NCI-H1417 treated with DMSO at 0.1 percent for 48 hours (cell line): ENCODE results near the gene LIM2.

Experiments used
- DNase-seq: peaks from one replicate; lab custom pipeline; 2025; lab: John Stamatoyannopoulos, UW

The LIM2 gene

DNA sequence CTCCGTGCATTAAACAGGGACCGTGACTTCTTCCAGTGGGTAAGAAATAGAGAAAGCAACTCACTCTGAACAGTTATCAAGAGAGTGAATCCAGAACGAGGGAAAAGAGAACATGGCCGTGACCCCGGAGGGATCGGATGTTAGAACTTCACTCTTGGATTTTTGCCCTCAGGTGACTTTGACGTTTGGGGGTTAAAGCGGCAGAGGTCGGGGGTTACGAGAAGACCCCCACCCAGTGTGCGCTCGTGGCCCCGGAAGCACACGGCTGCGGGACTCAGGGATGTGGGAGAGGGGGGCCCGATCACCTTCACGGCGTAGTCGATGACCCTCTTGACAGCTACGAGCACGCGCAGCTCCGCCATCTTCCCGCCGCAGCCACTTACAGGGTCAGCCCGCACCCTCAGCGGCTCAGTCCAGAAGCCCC, 21.8 kb downstream of the LIM2 start, which contains the start of gene ETFB:
ETFB (minus strand) TSS at position 424 of the 424 bp plus-strand sequence; CDS start at position 362, 62 bp downstream.
- DNase-seq = no peak

DNA sequence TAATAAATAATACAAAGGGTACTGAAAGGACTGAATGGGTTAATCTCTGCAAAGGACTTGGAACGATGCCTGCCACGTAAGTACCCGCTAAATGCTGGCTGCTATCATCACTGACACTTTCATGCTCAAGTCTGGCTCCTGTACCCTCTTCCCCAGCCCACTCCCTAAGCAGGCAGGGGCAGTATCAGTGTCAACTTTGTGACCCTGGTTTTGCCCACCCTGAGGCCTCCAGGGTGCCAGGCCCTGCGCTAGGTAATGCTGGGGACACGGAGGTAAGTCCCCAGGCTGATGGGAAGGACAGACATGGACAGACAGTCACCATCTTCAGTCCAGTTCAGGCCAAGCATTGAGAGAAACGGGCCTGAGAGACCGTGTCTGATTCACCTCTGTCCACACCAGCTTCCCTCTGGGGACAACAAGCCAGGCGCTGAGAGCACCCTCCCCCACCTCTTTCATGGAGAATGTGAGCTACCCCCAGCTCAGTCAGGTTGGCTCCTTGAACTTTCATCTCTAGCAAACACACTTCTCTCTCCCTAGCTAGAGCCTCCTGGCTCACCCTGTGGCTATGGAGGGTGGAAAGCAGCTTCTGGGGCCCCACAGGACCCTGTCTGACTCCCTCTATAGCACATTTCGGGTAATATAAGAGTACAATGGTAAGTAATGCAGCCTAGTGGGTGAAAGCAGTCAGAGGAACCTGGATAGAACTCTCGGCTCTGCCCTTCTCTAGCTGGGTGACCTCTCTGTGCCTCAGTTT, 22.4 kb downstream of the LIM2 start:
- DNase-seq = no peak

DNA sequence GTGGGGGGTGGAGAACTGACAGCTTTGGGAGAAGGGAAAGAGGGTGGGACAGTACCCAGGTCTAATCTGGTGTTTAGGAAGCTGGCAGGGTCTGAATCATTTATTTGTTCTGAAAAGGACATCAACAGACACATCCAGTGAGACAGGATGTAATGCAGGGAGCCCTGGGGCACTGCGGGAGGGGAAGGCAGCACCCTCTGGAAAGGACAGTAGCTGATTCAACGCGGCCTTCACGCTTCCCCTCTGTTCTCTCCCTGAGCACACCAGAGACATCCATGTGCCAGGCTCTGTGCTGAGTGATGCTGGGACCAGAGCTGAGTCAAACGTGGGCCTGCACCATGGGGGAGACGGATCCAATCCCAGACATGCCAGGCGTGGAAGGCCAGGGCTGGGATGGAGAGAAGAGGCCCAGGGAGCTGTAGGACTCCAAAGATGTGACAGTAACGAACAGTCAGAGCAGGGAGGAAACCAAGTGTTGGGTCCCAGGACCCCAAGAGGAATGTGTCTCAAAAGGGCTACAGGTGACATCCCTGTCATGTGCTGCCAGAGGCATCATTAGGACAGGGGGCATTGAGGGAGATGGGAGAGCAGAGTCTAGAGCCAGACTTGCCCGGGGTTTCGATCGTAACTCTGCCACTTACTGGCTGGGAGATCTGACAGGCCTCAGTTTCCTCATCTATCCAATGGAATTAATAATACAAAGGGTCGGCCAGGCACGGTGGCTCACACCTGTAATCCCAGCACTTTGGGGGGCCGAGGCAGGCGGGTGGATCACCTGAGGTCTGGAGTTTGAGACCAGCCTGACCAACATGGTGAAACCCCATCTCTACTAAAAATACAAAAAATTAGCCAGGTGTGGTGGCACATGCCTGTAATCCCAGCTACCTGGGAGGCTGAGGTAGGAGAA, 23.3 kb downstream of the LIM2 start:
- DNase-seq = no peak

DNA sequence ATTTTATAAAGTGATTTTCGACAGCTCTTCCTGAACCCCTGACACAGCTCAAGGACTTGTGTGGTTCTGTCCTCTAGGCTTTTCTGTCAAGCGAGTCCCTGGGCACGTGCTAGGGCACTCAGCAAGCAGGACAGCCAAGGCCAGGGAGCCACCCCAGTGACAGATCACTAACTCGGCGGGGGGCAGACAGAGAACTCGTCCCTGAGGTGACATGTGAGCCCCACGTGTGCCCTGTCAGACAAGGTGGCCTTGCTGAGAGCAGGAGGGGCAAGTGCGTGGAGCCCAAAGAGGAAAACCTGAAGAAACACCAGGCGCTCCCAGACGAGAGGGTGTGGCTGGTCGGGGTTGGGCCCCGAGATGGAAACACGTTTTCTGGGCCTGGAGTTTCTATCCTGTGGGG, 26.5 kb downstream of the LIM2 start:
- no peak for DNase-seq

DNA sequence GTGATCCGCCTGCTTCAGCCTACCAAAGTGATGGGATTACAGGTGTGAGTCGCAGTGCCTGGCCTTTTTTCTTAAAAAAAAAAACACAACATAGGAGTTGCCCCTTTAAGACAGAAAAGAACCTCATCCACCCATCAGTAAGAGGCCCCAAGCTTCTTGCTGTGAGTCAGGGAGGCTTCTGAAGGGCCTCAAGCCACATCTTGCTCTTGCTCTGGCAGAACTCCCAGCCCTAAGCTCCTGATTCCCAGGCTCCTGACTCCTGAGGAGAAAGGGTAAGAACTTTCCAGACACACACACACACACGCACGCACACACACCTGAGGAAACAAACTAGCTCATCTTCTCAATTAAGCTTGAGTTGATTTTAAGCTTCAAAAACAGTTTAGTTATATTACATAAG, 28.5 kb downstream of the LIM2 start:
- no peak for DNase-seq

DNA sequence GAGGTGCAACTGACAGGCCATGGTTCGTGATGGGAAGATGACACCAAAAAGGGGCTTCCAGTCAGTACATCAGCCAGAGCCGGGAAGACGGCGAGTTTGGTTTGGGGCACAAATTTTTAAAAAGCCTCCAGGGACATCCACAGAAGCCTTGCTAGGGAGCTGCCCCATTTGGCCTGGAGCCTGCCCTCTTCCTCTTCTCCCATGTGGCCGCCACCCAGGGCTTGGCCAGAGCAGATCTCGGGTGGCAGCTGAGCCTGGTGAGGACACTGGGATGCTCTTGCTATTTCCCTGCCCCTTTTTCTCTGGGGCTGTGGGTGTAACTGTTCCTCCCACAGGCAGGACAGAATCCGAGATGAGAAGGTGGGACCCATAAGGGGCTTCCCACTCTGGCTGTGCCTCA, 29.8 kb downstream of the LIM2 start:
- no peak for DNase-seq

DNA sequence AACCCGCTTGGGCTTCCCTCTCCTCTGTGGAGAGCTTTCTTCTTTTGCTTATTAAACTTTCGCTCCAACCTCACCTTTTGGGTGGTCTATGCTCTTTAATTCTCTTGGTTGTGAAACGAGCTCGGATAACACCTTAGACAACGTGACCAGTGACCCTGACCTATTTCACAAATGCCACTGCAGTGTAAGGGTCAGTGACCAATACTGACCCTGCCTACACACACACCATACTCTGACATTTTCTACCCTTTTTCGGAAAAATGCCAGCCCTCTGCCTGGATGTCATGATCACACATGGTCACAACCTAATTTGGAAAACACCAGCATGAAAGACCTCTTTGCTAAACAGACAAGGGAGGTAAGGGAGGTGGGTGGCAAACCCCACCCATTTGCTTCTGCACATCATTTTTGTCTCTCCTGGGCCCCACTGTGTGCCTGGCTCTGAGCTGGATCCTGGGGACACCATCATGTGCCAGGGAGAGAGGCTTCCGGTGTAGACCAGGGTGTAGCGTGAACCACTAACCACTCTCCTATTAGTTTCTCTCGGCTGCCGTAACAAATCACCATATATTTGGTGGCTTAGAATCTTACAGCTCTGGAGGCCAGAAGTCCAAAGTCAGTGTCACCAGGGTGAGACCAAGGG, 31.5 kb downstream of the LIM2 start:
- no peak for DNase-seq

DNA sequence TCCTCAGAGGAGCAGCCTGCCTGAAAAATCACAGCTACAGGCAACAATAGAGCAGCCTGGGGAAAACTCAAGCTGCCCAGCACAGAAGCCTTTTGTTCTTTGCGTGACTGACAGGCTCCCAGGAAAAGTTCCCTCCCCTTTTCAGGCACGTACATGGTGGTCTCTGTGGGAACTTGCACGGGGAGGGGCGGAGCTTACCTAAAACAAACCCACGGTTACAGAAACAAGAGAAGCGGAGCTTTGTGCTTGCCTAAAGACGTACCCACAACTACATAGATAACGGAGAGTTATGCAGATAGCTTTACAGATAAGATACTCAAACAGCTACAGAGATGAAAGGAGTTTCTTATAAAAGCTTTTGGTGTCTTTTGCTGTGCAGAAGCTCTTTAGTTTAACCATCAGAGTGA, 33.0 kb downstream of the LIM2 start:
- DNase-seq = no peak

DNA sequence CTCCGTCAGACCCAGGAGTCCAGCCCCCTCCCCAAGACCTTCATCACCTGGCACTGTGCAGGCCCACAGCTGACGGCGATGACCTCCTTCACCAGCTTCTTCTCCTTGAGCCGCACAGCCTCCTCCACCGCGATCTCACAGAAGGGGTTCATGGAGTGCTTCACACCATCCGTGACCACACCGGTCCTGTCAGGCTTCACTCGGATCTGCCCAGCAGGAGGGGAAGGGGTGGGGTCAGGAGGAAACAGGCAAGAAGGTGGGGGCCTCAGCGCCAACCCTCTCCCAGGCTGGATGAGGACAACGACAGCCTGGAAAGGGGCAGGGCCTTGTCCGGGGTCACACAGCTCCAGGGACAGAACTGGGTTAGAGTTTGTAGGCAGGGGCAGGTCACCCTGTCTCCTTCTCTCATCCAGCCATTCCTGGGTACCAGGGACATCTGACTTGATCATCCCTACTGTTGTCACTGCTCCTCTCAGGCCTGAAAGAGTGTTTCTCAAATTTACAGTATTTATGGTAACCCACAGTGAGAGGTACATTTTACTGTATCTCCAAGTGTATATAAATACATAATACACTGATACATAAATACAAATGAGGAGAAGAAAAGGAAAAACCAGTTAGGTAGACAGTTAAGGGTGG, 33.6 kb downstream of the LIM2 start:
- no peak for DNase-seq

DNA sequence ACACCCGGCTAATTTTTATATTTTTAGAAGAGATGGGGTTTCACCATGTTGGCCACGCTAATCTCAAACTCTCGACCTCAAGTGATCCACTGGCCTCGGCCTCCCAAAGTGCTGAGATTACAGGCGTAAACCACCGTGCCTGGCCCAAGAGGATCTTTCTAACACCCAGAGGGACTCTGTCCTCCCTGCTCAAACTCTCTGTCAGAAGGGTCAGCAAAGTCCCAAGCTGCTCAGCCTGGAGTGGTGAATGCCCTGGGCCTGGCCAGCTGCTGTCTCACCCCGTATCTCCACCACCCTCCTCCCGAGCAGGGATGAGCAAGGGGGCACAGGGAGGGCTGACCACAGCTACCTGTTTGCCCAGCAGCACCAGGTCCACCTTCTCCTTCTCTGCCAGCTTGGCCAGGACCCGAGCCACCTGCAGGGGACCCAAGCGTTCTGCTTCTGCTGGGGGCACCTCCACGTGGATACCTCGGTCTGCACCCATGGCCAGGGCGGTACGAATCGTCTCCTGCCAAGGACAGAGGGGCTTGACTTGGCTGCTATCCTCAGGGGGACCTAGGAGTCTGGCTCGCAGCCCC, 34.9 kb downstream of the LIM2 start:
- DNase-seq = no peak

DNA sequence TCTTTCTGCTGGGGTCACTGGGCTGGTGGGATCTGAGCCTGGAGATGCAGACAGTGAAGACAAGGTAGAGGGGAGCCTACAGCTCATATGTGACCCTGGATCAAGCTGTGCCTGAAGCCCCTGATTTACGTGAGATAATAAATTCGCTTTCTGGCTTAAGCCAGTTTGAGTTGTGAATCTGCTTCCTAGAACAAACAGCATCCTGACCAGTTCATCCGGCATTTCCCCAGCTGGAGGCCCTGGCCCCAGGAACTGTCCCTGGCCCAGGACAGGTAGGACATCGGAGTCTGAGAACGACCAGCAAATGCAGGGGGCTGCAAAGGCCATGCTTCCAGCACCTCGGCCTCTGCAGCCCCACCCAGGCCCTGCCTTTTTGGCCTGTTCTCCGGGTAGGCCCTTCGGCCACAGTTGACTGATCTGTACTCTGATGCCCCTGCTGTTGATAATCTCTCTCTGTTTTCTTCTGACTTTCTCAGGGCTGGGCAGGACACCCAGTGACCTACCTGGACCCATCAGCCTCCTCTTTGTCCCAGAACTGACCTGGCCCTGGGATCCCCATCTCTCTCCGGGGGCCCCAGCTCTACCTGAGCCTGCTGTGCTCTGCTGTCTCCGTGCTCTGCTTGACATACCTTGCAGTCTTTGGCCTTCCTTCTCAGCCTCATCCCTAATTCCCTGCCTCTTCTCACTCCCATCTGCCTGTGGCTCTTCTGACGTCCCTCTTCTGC, 36.3 kb downstream of the LIM2 start:
- DNase-seq = no peak

DNA sequence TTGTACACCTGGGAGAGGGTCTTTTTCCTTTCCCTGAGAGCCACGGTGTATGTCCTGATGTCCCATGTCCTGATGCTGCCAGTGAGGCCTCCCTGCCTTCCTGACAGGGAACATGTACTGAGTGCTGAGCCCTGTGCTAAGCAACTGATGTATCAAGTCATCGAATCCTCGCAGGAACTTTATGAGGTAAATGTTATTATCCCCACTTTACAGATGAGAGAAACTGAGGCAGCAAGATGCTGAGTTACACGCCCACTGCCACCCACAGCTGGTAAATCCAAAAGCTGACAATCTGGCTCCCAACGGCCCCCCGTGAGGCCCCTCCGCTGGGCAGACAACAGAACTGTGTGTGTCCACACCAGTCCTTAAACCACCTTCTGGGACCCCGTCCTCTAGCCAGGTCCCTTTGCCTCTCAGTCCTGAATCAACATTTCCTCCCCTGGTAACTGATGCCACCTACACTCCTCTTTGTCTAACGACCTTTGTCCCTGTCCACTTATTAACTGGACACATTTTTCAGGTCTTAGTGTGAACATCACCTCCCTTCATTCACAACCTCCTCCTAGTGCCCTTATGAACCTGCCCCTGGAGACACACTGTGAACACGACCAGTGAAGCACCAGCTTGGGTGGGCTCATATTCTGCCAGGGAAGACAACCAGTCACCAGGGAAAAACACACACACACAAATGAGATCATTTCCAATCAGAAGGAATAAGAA, 40.4 kb downstream of the LIM2 start:
- DNase-seq = no peak

DNA sequence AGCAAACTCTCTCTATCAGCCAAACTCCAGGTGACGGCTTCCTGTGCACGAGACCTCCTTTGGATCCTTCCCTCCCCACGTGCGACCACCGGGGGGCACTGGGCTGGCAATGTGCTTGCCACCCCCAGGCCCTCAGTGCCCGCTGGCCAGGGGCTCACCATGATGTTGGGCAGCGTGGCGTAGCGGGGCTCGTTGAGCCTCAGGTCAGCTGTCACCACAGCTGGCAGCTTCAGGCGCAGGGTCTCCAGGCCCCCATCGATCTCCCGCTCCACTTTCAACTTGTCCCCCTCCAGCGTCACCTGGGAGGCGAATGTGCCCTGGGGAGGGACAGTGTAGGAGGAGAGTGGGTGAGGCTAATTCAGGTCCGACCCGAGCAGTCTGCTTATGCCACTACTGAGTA, 41.0 kb downstream of the LIM2 start:
- DNase-seq = no peak

DNA sequence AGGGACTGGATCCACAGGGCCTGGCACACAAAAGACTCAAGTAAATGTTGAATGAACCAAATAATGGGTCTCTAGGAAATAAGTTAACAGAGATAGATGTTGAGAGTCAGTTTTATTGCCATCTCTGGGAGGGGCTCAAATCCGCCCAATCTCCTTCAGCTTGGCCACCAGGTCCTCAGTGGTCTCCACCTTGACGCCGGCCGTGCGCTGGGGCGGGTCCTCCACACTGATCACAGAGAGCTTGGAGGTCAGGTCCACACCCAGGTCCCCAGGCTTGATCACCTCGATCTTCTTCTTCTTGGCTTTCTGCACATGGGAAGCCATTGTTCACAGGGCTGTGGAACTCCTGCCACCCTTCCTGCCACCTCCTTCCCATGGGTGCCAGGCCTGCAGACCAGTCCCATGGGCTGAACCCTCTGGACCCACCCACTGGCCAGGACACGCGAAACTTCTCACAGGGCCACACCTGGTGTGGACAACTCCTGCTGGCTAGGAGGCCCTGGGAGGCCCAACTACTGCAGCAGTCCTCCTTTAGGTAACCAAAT, 42.6 kb downstream of the LIM2 start:
- no peak for DNase-seq

DNA sequence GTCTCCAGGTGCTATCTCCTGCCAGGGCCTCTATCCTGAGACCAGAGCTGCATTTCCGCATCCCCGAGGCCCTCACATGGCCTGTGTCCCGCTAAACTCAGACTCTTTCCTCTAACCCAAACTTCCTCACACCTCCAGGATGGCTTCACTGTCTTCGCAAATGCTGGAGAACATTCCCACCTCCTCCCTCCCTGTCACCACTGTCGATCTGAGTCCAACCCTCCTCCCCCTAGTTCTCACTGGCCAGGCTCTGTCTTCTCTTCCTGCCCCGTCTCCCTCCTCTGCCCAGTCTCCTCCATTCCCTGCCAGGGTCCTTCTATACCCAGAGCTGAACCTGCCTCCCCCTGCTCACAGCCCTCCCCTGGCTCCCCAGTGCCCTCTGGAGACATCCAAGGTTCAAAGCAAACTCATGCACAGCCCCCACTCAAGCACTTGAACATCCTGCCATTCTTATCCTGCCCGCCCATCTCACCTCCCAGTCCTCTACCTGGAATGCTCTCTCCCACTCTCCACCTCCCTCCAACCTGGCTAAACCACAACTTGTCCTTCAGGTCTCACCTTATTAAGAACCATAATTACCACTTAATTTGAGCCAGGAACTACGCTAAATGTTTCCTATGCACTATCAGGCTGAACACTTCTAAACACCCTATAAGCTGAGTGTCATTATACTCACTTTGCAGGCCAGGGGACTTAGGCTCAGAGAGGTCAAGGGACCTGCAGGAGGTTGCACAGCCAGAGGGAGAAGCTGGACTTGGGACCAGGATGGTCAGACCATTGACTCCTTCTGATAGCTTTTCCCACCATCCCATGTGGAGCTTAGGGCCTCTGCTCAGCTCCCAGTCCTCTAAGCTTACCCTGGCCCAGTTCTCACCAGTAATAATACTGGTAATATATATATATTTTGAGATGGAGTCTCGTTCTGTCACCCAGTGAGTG, 44.9 kb downstream of the LIM2 start:
- no peak for DNase-seq

DNA sequence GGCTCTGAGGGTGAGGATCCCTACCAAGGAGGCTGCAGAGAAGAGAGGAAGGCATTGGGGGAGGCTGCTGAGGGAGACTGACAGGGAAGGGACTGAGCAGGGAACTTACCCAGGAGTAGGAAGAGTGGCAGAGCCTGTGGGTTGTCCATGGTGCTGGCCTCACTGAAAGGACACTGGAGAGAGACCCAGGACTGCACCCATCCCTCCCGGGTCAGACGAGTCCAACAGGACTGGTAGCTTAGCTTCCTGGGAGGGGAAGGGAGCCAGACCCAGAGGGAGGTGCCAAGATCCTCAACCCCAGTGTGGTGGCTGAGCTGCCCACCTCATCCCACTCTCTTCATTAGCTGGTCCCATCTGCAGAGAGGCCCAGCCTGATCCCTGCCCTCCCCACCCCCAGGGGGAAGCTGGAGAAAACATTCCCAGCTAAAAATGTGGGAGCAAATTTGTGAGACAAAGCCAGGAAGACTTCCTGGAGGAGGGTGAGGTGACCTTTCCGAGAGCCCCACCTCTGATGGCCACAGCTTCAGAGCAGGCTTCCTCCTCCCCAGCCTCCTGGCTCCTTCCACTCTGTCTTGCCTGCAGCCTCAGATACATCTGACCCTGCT, 45.7 kb downstream of the LIM2 start, which contains the start of gene VSIG10L:
VSIG10L (minus strand) TSS at position 164 of the 605 bp plus-strand sequence; CDS start at position 149, 15 bp downstream.
- DNase-seq = no peak

DNA sequence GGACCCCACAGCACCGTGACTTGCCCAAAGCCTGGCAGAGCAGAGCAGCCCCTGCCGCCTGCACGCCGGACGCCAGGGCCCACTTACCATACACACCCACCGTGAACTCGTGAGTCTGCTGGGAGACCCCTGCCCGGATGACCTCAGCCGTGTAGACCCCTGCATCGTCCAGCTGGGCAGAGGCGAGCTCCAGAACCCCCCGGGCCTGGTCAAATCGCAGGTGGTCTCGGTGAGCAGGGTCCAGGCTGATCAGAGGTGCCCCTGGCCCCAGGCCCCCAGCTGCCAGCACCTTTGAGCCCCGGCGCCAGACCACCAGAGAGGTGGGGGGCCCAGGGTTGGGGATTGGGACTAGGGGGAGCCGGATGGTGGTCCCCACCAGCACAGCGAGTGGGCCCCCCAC, 46.7 kb downstream of the LIM2 start:
- no peak for DNase-seq
